ENCODE measurements around the gene IFT43.

IFT43 gene

GRCh38 chr14:76080471-76080870 lies 94.9 kb downstream of the IFT43 start:
- DNase-seq (ENCODE audit: low spot score), result no peak

GRCh38 chr14:76081642-76082041 lies 96.1 kb downstream of the IFT43 start:
- DNase-seq (ENCODE audit: low spot score), result no peak

GRCh38 chr14:76083796-76084765 lies 98.5 kb downstream of the IFT43 start:
- DNase-seq (ENCODE audit: low spot score), result peak; percentile 45

GRCh38 chr14:76085358-76085757 lies 99.8 kb downstream of the IFT43 start:
- DNase-seq (ENCODE audit: low spot score), result no peak

- no peak for DNase-seq (ENCODE audit: low spot score)
Measured at GRCh38 chr14:76086636-76087035, 101.1 kb downstream of the IFT43 start.

- no peak for DNase-seq (ENCODE audit: low spot score)
Measured at GRCh38 chr14:76088326-76088725, 102.8 kb downstream of the IFT43 start.

- no peak for DNase-seq (ENCODE audit: low spot score)
Measured at GRCh38 chr14:76088771-76089571, 103.4 kb downstream of the IFT43 start.

- DNase-seq (ENCODE audit: low spot score), result no peak
Measured at GRCh38 chr14:76089575-76089974, 104.0 kb downstream of the IFT43 start.

GRCh38 chr14:76090616-76091391 lies 105.2 kb downstream of the IFT43 start:
- DNase-seq (ENCODE audit: low spot score), result peak; percentile 18

GRCh38 chr14:76093077-76093476 lies 107.5 kb downstream of the IFT43 start:
- DNase-seq (ENCODE audit: low spot score), result no peak

GRCh38 chr14:76096257-76096656 lies 110.7 kb downstream of the IFT43 start:
- DNase-seq (ENCODE audit: low spot score), result no peak

GRCh38 chr14:76097547-76097946 lies 112.0 kb downstream of the IFT43 start:
- DNase-seq (ENCODE audit: low spot score), result no peak

GRCh38 chr14:76098047-76098446 lies 112.5 kb downstream of the IFT43 start:
- no peak for DNase-seq (ENCODE audit: low spot score)

- DNase-seq (ENCODE audit: low spot score), result no peak
Measured at GRCh38 chr14:76098916-76099675, 113.5 kb downstream of the IFT43 start.

GRCh38 chr14:76100236-76100635 lies 114.7 kb downstream of the IFT43 start:
- no peak for DNase-seq (ENCODE audit: low spot score)

GRCh38 chr14:76101391-76102379 lies 116.1 kb downstream of the IFT43 start:
- DNase-seq (ENCODE audit: low spot score), result no peak

GRCh38 chr14:76104802-76105355 lies 119.3 kb downstream of the IFT43 start:
- no peak for DNase-seq (ENCODE audit: low spot score)

- no peak for DNase-seq (ENCODE audit: low spot score)
Measured at GRCh38 chr14:76106188-76106587, 120.6 kb downstream of the IFT43 start.

- DNase-seq (ENCODE audit: low spot score), result no peak
Measured at GRCh38 chr14:76109087-76109880, 123.7 kb downstream of the IFT43 start.
